ENCODE data around the gene SRGAP3.

DNA sequence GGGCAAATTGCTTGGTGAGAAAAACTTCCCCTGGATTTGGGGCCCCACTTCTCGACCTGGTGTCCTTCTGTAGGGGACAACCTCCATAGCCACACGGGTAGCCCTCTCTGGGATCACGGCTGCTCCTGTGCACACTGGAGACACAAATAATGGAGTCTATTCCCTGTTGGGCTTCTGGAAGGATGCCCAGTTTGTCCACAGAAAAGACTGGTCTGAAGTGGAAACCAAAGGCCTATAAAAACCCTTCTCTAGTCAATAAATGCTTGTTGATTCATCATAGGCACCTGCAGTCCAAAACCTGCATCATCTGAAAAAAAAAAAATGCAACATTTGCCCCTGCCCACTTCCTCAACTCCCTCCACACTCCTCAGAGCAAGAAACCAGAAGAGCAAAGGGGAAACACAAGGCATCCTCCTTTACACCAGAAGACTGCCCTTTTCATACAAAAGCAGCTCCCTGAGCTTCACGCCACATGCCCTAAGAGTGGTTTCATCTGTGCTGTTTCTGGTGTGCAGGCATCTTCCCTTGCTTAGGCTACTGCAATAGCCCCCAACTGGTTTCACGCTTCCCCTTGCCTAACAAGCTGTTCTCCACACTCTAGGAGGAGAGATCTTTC is 36.3 kb downstream of the SRGAP3 start:
- no peak for TF ChIP-seq CTCF (IDR thresholded peaks at IDR 0.05)
- TF ChIP-seq ZFX (IDR thresholded peaks at IDR 0.05; ENCODE audit: borderline replicate concordance): no peak
